Neural cell (in vitro differentiated cells): ENCODE measurements around the gene BET1. TPM values are rescaled to one million over a fixed set of nuclear protein-coding genes. Genes with fewer than 3 reads are reported as not detected.

Experiments used
- H2AFZ ChIP-seq: fragments of 200-600, 300-800 bp; sonication (generic), shearing (Covaris generic); 2 replicates; pipeline ENCODE4 v1.6.0; 2014; ENCODE audit warnings: low read depth, mild to moderate bottlenecking, antibody characterized with exemption, low read length, moderate library complexity
- H3F3A ChIP-seq: fragments of 200-600 bp; shearing (Covaris generic); 2 replicates; pipeline ENCODE4 v1.6.1; 2016; ENCODE audit warnings: mild to moderate bottlenecking, moderate library complexity, mixed read lengths, antibody characterized with exemption, low read length; ENCODE audit not compliant: insufficient read depth, poor library complexity, severe bottlenecking
- H3K27ac ChIP-seq: fragments of 200-600, 300-800 bp; sonication (generic), shearing (Covaris generic); 2 replicates; pipeline ENCODE4 v1.5.1; 2014; ENCODE audit warnings: mild to moderate bottlenecking, low read length, moderate library complexity
- H3K27me3 ChIP-seq: fragments of 300-800, 200-600 bp; sonication (generic), shearing (Covaris generic); 2 replicates; pipeline ENCODE4 v1.6.0; 2014; ENCODE audit warnings: mild to moderate bottlenecking, low read depth, low read length, moderate library complexity; ENCODE audit not compliant: insufficient read depth
- H3K36me3 ChIP-seq: fragments of 300-800, 200-600 bp; sonication (generic), shearing (Covaris generic); 2 replicates; pipeline ENCODE4 v1.5.1; 2014; ENCODE audit warnings: mild to moderate bottlenecking, antibody characterized with exemption, low read length, moderate library complexity; ENCODE audit not compliant: insufficient read depth
- H3K4me2 ChIP-seq: fragments of 300-800, 200-600 bp; sonication (generic), shearing (Covaris generic); 2 replicates; pipeline ENCODE4 v1.6.0; 2014; ENCODE audit warnings: mild to moderate bottlenecking, low read length
- H3K4me3 ChIP-seq: fragments of 300-800, 200-600 bp; sonication (generic), shearing (Covaris generic); 2 replicates; pipeline ENCODE4 v1.5.1; 2014; ENCODE audit warnings: mild to moderate bottlenecking, low read length, moderate library complexity
- H3K79me2 ChIP-seq: fragments of 200-600 bp; shearing (Covaris generic); replicated peaks from 2 replicates; pipeline ENCODE4 v1.6.0; 2014; ENCODE audit warnings: mild to moderate bottlenecking, low read length, moderate library complexity; ENCODE audit not compliant: insufficient read depth
- H3K9ac ChIP-seq: fragments of 300-800, 200-600 bp; sonication (generic), shearing (Covaris generic); 2 replicates; pipeline ENCODE4 v1.6.1; 2016; ENCODE audit warnings: mild to moderate bottlenecking, low read length, mixed read lengths
- H3K9me2 ChIP-seq: fragments of 200-600 bp; shearing (Covaris generic); 2 replicates; pipeline ENCODE4 v1.6.1; 2016; ENCODE audit warnings: mild to moderate bottlenecking, low read length, mixed read lengths; ENCODE audit not compliant: insufficient read depth
- H3K9me3 ChIP-seq: fragments of 200-600, 300-800 bp; sonication (generic), shearing (Covaris generic); 2 replicates; pipeline ENCODE4 v1.6.1; 2016; ENCODE audit warnings: mild to moderate bottlenecking, mixed run types, low read length, moderate library complexity, mixed read lengths
- H4K20me1 ChIP-seq: fragments of 200-600 bp; shearing (Covaris generic); 2 replicates; pipeline ENCODE4 v1.6.1; 2016; ENCODE audit warnings: mild to moderate bottlenecking, mixed run types; ENCODE audit not compliant: insufficient read depth
- CTCF ChIP-seq: fragments of 450-650 bp; IDR thresholded peaks from 2 replicates; pipeline ENCODE4 v1.5.1; 2014; ENCODE audit warnings: antibody characterized with exemption, mild to moderate bottlenecking, moderate library complexity; ENCODE audit not compliant: poor library complexity, severe bottlenecking
- EP300 ChIP-seq: fragments of 450-650 bp; conservative IDR thresholded peaks from 2 replicates; pipeline ENCODE4 v1.6.1; 2014; ENCODE audit warnings: antibody characterized with exemption, mild to moderate bottlenecking, moderate library complexity; ENCODE audit not compliant: poor library complexity, severe bottlenecking
- EZH2 ChIP-seq: fragments of 200-600, 300-800 bp; shearing (Covaris generic), sonication (generic); IDR thresholded peaks from 2 replicates; pipeline ENCODE4 v1.6.1; 2014; ENCODE audit warnings: antibody characterized with exemption, low read length, borderline replicate concordance, mild to moderate bottlenecking; ENCODE audit not compliant: insufficient read depth, poor library complexity, severe bottlenecking
- MXI1 ChIP-seq: fragments of 450-650 bp; conservative IDR thresholded peaks from 2 replicates; pipeline ENCODE4 v1.6.1; 2014; ENCODE audit warnings: antibody characterized with exemption, mild to moderate bottlenecking; ENCODE audit not compliant: poor library complexity, severe bottlenecking
- POLR2AphosphoS5 ChIP-seq: IDR thresholded peaks from 2 replicates; pipeline ENCODE4 v1.6.1; 2012
- RAD21 ChIP-seq: fragments of 450-650 bp; conservative IDR thresholded peaks from 2 replicates; pipeline ENCODE4 v1.6.1; 2014; ENCODE audit warnings: antibody characterized with exemption, mild to moderate bottlenecking, moderate library complexity
- REST ChIP-seq: IDR thresholded peaks from 2 replicates; pipeline ENCODE4 v1.6.1; 2012; ENCODE audit warnings: borderline replicate concordance
- SMC3 ChIP-seq: fragments of 450-650 bp; conservative IDR thresholded peaks from 2 replicates; pipeline ENCODE4 v1.6.1; 2014; ENCODE audit warnings: antibody characterized with exemption, mild to moderate bottlenecking, moderate library complexity; ENCODE audit not compliant: poor library complexity
- TAF1 ChIP-seq: IDR thresholded peaks from 2 replicates; pipeline ENCODE4 v1.6.1; 2012; ENCODE audit warnings: low read depth
- polyA plus RNA-seq: library from polyadenylated mRNA; depleted of rRNA; stranded (reverse); fragments of >200 nt; gene quantifications from 2 replicates; pipeline ENCODE4 v1.2.3, GENCODE V29; 2014

Gene BET1
- polyA plus RNA-seq, 1 donor from 2014 or later = 49.9 TPM

GRCh38 chr7:94022550-94022949 lies 18.4 kb upstream of the BET1 start:
- H4K20me1 ChIP-seq = no peaks in the 10 kb centered on the region
- H3K27ac ChIP-seq = no peak overlapping the region
- no peak overlapping the region for H3K4me3 ChIP-seq
- no peak for TF ChIP-seq EP300
- no peak for TF ChIP-seq CTCF
- TF ChIP-seq EZH2 = no peak
- no peak for TF ChIP-seq MXI1
- TF ChIP-seq SMC3 = no peak
- no peak for TF ChIP-seq RAD21
- TF ChIP-seq REST = no peak
- no peak for TF ChIP-seq TAF1
- TF ChIP-seq POLR2AphosphoS5 = no peak
- H3K79me2 ChIP-seq = no peaks in the 10 kb centered on the region
- no peaks in the 10 kb centered on the region for H3K36me3 ChIP-seq
- H2AFZ ChIP-seq = no peak overlapping the region
- H3K9me2 ChIP-seq = no peaks in the 10 kb centered on the region
- no peaks in the 10 kb centered on the region for H3K9me3 ChIP-seq
- H3K27me3 ChIP-seq = no peaks in the 10 kb centered on the region
- H3F3A ChIP-seq = no peaks in the 10 kb centered on the region
- H3K9ac ChIP-seq = no peak overlapping the region
- no peak overlapping the region for H3K4me2 ChIP-seq

GRCh38 chr7:94016786-94017185 lies 12.6 kb upstream of the BET1 start:
- Histone ChIP-seq H2AFZ (no peak overlapping the region), H3K4me2 (no peak overlapping the region), H3K36me3 (no peaks in the 10 kb centered on the region), H3K9me2 (no peaks in the 10 kb centered on the region), H3F3A (no peaks in the 10 kb centered on the region), H3K4me3 (no peak overlapping the region), H3K9me3 (no peaks in the 10 kb centered on the region), H3K27me3 (no peaks in the 10 kb centered on the region), H3K79me2 (no peaks in the 10 kb centered on the region), H3K9ac (no peak overlapping the region), H3K27ac (no peak overlapping the region), H4K20me1 (no peaks in the 10 kb centered on the region)
- TF ChIP-seq RAD21 = no peak
- no peak for TF ChIP-seq MXI1
- TF ChIP-seq TAF1 = no peak
- no peak for TF ChIP-seq POLR2AphosphoS5
- no peak for TF ChIP-seq REST
- no peak for TF ChIP-seq EZH2
- TF ChIP-seq SMC3 = no peak
- TF ChIP-seq EP300 = no peak
- no peak for TF ChIP-seq CTCF
